ENCODE data around the gene CDKN2AIPNL.

- no peak for TF ChIP-seq CTCF (IDR thresholded peaks at IDR 0.05)
- peak; percentile 83 for TF ChIP-seq POLR2A (IDR thresholded peaks at IDR 0.05)
- peak; percentile 63 for TF ChIP-seq EP300 (IDR thresholded peaks at IDR 0.05; ENCODE audit: low read depth)
These were observed 40.5 kb downstream of the CDKN2AIPNL start, which contains the start of gene UBE2B for GRCh38 chr5:134370871-134371833.
